Measurements from ENCODE around the gene PLA2G6.

GRCh38 chr22:38136607-38137006 is 45.0 kb downstream of the PLA2G6 start:
- no peak for TF ChIP-seq CTCF (IDR thresholded peaks at IDR 0.05)
- TF ChIP-seq EP300 (IDR thresholded peaks at IDR 0.05), result no peak
- no peak for TF ChIP-seq POLR2A (IDR thresholded peaks at IDR 0.05)

Data from stomach (tissue), 4 donors.